SW480 (cell line): ENCODE measurements around the gene GLRA3.
"Not testable (repeated sequence)": the region's sequence is repeated elsewhere in the genome, so short reads cannot be mapped to it uniquely, and the experiment has no call there.

Experiments
- DNase-seq: peaks from one replicate; pipeline ENCODE4 v3.0.0-alpha.2; 2016; ENCODE audit warnings: low spot score

The GLRA3 gene

DNA sequence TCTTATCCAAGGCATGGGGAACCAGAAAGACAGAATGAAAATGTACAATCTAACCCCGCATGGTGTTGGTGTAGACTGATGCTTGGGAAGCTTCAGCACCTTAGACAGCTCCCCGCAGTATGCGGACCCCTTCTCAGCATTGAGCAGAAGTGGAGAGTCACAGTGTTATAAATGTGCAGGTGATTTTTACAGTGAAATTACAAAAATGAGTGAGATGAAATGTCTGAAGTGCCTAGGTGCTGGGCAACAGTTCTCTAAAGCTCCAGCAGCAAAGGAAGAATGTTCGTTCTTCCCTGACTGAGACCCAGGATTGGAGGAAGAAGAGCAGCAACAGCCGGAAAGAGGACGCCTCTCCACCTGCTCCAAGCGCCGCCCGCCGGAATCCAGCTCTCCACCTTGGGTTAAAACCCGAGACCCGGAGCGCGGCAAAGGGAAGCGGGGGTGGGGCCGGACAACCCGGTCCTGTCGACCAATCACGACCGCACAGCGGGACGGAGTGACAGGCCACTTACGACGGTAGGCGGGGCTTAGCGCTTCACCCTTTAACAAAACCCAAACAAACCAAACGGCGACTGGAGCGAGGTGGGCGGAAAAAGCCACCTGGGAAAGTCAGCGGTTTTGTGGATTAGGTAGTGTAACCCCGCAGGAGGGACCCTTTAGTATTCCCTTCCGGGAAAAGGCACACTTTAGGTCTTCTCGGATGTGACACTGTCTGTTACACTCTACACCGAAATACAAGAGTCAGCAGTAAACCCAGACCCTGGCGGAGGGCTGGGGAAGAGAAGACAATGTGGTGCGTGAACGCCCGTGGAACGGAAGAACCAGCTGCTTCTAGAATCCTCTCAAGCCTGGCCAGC is at the start of gene GLRA3:
Gene GLRA3, minus strand, starts transcription at position 403 of the 857 bp plus-strand sequence. CDS start 436 bp downstream, outside the sequence.
- DNase-seq, result no peak

DNA sequence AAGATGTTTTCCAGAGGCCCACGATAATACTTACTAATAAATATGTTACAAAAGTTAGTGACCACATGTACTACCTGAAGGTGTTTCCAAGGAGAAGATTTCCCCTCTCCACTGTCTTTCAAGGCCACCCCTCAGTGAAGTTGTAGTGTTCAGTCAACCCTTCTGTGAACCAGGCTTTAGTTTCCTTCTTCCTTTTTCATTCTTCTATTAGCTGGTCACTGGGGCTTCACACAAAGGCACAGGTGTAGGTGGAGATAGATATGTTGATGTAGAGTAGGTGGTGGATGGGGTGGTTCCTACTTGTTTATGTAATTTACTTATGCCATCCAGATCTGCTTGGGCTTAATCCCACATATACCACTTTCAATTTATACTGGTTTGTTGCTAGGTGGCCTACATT is 45.9 kb upstream of the GLRA3 start:
- no peak for DNase-seq

DNA sequence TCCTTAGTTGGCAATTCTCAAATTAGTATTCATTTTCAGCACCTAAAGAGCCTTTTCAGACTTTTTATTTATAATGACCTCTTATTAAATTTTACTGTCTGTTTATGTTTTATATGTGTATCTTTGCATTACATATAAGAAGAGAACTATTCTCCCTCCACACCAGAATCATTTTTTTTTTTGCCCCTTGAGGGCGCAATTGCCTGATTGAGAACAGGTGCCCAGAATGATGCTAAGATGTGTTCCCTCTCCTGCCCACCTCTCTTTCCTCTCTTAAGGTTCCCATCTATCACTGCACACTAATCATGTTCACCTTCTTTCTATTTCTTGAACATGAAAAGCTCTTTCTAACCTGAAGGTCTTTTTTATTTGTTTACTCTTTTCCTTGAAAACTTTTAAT is 44.9 kb upstream of the GLRA3 start:
- no peak for DNase-seq

DNA sequence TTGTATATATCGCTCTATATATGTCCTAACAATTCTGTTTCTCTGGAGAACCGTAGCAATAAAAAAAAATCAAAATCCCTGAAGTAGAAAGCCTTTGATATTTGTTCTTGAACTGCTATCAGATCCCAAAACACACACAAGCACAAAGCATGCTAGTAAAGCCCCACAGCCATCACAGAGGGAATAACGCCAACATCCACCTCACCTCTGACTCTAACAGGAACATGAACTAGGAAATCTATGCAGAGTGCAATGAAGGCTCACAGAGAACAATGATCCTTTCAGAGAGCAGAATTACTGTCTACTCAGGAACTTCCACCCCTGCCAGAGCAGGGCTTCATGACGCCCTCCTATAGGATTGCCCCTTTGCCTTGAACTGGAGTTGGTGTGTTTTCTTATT is 44.1 kb upstream of the GLRA3 start:
- DNase-seq, result not testable (repeated sequence)

DNA sequence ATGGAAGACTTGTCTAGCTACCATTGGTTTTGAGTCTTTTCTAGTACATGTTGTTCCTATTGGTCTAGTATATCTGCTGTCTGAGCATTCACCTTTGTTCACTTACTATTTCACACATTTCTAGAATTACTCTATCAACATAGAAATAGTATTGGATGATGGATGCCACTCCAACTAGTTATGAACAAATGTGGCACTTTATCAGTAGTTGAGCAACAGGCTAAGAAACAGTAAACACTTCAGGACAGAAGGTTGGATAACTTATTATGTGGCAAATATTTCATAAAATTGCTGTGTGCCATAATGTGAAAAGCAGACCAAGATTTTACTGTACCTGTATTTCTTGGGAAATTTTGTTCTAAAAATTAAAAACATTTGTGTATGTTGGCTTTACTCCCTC is 42.4 kb upstream of the GLRA3 start:
- DNase-seq, result no peak

DNA sequence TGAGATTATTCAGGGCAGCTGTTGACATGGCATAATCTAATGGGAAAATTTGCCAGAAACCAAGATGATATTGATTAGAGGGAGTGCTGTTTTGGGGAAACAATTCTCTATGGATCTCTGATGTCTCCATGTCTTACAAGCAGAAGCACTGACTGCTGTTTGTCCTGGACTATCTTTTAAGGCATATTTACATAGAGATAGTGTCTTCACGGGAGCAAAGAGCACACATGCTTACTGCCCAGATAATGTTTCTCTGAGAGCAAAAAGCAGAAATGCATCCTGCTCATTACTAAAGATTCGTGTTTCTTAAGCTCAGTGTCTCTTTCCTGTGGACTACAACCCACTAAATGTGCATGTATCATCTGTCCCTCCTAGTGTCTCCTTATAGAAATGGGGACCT is 41.3 kb upstream of the GLRA3 start:
- DNase-seq, result no peak

DNA sequence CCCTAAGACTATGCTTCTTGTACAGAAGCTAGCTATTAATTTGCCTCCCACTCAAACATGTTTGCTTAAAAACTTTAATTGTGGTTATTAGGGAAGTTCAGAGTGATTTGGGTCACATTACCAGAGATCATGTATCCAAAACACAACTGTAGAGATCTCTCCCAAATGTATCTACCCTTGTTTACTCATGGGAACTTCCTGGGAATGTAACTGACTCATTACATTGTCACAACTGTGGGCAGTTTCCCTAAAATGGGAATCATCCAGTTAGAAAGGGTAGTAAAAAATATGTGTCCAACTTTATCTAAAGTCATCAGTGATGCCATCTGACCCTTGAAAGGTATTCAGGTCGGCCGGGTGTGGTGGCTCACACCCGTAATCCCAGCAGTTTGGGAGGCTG is 40.3 kb upstream of the GLRA3 start:
- no peak for DNase-seq

DNA sequence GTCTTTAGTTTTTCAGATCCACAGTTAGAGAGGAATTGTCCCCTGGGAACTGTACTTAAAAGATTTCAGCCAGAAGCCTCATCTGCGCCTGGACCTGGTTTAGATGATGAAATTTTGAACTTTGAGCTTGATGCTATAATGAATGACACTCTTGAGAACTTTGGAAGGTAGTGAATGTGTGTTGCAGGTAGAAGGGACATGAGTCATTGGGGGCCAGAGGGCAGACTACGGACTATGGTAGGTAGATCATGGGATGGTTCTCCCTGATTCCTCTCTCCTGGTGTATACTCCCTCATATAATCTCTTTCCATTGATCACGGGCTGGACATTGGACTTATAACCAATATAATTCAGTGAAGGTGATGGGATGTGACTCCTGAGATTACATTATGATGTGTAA is 38.9 kb upstream of the GLRA3 start:
- DNase-seq, result no peak

DNA sequence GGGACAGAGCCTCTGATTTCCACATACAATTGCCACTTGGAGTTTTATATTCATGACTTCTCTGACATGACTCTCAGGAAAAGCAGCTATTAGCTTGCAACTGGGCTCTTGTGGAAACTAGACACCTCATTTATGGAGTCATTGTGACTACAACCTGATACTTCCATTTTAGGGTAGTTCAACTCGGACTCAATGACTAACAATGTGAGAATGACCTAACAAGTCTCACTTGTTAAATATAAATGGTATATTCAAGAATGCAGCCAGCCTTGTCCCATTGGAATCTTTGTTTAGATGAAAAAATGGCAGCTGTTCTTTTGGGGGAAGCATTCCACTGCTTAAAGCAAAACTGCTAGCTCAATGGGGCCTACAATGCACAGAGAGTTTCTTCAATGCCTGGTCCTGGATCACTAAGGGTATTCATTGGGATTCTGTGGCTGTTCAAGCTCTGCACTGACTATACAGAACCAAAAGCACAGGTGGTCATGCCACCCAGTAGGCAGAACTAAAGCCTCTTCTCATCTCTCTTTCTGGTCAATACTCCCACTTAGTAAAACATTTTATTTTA is 36.5 kb upstream of the GLRA3 start:
- DNase-seq, result no peak

DNA sequence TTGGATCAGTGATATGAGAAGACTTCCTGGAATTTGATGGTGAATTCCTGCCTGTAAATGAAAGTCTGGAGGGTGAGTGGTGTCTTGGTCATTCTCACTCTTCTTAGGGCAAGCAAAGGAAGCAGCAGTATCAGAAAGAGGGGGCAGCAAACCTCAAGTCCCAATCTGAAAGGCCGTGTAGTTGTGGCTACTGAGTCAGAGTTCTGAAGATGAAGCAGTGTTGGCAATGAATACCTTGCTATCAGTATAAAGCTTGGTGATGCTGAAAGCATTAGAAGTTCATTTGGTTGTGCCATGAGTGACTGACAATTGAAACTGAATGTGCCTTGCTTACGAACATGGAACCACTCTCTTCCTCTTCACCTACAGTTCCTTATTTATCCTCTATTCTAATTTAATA is 35.0 kb upstream of the GLRA3 start:
- DNase-seq, result no peak

DNA sequence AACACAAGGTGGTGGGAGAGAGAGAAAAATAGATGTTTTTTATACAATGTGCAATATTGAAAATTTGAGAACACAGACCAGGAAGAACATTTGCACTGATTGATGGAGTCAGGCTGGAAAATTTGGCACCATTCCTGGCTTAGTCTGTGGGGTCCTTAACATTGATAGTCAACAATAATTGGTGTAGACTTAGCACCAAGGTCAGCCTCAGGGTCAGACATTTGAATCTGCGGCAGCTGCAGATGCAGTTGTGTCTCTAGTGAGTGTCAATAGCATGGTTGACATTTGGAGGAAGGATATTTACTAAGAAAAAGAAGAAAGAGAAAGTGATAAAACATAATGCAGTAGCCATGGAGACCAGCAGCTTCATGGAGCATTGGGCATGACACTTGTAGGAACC is 31.5 kb upstream of the GLRA3 start:
- DNase-seq, result no peak

DNA sequence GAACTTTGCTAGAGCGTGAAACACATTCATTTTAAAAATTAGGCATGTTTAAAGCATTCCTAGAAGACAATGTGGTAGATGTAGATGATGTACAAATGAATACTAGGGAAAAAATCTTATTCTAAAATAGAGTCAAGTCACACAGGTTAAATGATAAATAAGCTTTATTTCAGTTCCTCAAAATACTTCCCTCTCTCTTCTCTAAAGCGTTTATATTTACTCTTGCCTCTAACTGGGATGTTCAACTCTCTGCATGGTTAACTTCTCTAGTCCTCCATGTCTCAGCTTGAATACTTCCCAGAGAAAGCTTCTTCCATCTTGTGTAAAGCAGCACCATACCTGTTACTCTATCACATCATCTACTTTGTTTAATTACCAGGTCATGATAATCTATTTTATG is 30.9 kb upstream of the GLRA3 start:
- DNase-seq, result no peak

DNA sequence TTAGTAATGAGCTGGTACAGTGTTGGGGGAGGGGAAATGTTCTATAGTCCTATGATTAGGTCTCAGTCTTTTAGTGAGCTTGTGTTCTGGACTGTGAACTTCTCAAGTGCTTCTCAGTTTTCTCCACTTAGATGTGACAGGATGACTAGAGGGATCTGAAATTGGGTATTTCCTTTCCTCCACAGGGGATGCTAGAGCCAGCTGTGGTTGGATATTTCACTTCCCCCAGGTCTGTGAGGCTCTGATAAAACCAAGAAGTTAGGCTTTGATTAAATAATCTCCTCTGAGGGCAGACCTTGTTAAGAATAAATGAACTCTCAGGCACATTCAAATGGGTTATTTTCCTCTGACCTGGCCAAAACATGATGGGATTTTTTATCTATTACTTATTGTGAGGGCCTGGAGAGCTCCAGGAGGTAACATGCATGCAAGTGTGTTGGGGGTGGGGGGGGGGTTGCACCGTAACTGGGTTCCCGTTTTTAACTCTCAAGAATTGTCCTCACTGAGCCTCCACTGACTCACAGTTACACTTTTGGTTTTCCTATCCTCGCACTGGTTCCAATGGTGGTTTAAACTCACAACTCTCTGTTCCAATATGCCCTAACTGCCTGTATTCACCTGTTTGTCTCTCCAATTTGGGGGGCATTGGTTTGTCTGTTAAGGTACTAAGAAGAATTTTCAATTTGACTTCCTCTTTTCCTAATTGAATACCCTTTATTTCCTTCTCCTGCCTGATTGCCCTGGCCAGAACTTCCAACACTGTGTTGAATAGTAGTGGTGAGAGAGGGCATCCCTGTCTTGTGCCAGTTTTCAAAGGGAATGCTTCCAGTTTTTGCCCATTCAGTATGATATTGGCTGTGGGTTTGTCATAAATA is 28.1 kb upstream of the GLRA3 start:
- DNase-seq, result no peak

DNA sequence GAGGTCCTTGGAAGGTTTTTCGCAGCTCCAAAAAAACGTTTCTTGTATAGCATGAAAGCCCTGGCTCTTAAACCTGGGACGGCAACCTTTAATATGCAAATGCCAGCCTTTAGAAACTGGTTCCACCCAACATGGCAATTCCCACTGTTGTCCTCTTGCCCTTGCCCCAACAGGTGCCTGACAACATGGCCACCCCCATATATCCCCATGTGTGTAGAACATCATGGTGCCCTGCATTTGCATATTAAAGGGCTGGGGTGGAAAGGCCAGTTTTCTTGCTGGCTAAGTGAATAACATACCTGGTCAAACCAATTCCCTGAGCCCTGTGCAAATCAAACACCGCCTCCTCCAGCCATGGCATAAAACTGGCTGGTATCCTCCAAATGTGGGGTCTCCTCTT is 26.0 kb upstream of the GLRA3 start:
- no peak for DNase-seq

DNA sequence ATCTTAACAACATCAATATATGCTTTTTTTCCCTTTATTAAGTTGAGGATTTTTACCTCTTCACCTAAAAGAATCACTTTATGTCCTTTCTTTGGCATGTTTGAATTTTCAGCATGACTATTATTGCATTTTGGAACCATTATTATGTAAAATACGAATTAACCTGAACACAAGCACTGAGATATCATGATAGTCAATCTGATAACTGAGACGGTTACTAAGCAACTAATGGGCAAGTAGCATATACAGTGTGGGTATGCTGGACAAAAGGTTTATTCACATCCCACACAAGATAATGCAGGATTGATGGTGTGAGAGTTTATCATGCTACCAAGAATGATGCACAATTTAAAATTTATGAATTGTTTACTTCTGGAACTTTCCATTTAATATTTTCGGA is 24.6 kb upstream of the GLRA3 start:
- DNase-seq, result no peak

DNA sequence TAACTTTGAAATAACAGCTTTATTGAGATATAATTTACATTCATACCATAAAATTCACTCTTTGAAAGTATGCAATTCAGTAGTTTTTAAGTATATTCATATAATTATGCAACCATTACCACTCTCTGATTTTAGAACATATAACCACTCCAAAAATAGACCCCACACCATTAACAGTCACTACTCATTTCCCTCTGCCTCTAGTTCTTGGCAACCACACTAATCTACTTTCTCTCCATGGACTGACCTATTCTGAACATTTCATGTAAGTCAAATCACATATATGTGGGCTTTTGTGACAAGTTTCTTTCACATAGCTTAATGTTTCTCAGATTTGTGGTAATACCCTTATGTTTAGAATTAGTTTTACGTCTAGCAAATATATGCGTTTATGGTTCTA is 19.5 kb upstream of the GLRA3 start:
- no peak for DNase-seq

DNA sequence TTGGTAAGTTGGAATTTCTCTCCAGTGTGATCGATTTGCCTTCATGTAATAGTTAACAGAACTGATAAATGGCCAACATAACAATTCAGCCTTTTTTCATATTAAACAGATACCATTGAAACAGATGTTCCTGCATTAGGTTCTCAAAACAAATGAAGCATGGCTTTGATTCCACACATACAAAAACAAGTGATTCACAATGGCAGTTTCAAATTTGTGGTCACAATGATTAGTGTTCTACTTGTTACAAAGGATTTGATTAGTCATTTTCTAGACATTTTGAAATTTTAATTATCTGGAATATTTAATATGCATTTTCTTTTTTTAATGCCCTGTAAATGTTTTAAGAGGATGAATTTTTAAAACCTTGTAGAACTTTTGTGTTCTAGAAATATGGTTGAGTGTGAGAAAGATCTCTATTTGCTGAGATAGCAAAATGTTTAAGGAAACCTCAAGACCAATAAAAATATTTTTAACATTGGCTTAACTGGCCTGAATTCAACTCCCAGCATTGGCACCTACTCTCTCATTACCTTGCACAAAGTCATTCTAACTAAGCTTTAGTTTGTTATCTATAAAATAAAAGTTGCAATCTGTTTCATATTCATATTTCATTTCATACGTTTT is 18.9 kb upstream of the GLRA3 start:
- DNase-seq, result no peak

DNA sequence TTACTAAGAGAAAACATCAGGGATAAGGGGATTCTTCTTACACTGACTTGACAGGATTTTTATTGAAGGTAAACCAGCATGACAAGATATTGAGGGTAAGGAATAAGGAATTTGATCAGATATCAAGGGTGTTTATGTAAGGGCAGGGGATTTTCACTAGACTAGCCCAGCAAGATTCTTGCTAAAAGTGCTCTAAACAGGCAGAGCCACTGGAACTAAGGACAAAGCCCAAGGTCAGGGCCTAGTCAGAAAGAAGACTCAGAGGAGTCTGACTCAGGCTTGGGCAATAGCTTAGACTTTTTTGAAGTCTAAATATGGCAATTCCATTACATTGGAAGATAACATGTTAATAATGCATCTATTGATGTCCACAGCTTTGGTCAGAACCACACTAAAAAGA is 6.5 kb upstream of the GLRA3 start:
- DNase-seq, result no peak

DNA sequence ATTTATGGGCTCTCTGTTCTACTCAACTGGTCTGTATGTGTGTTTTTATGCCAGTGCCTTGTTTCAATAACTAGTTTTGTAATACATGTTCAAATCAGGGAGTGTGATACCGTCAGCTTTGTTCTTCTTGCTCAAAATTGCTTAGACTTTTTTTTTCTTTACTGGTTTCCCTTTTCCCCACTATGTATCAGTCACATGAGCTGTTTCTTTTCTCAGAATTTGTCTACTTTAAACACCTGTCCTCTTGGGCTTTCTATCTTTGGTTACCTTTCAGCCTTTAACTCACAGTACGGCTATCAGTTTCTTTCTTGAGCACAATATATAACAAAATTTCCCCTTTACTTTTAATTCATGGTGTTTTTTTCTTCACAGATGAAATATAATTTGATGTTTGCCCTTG is 5.4 kb upstream of the GLRA3 start:
- no peak for DNase-seq

DNA sequence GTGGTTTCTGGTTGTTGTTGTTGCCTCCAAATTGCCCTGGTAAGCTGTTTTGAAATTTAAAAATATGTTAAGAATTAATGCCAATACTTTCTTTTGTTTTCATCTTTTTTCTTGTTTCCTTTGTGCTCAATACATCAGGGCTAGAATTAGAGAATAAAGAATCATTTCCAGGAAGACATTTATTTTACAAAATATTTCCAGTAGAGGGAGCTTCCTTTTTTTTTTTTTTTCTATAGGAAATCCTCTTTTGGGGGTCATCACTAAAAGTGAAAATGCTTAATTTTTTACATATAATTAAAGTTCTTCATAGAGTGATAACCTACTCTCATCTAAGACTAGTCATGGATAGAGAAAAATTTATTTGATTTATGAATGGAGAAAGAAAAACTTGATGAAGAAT is 2.4 kb downstream of the GLRA3 start:
- no peak for DNase-seq

DNA sequence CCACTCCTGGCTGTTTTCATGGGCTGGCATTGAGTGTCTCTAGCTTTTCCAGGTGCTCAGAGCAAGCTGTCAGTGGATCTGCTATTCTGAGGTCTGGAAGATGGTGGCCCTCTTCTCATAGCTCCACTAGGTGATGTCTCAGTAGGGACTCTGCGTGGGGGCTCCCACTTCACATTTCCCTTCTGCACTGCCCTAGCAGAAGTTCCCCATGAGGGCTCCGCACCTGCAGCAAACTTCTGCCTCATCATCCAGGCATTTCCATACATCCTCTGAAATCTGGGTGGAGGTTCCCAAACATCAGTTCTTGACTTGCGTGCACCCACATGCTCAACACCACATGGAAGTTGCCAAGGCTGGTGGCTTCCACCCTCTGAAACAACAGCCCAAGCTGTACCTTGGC is 13.8 kb downstream of the GLRA3 start:
- no peak for DNase-seq

DNA sequence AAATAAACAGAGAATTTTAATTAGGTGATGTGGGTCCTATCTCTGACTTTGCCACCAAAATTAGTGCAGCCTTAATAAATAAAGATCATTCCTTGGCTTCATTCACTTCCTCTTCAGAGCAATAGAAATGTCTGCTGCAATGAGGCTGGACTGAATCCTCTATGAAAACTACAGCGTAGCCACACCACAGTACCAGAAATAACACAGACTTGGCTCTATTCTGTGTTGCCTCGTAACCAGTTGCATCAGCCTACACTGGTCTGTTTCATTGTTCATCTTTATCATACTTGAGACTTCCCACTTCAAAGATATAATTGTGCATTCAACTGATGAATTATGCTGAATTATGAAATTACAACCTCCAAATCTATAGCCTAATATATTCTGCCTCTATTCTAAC is 15.8 kb downstream of the GLRA3 start:
- DNase-seq, result no peak

DNA sequence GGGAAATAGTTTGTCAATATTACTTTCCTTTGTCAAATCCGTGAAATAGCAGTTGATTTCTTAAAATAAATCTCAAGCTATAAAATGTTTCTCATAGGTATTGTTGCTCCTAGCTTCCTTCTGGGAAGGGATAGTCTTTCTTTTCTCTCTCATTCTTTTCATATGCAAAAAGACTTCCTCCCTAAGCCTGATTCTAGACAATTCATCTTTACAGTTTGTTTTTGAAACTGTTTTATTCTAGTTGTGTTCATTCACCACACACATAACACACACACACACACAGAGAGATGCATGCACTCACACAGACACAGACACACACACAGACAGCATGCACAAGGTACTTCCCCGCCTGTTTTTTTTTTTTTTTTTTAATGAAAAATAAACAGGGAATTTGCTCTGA is 18.2 kb downstream of the GLRA3 start:
- no peak for DNase-seq
